Umbilical cord (tissue), 2 donors: ENCODE data around the gene SUPT20HL1. TPM values are rescaled to one million over a fixed set of nuclear protein-coding genes. Genes with fewer than 3 reads are reported as not detected.
A peak's percentile ranks its signal among the peaks of the same experiment; 100 is the strongest.
"Not testable (repeated sequence)": the region's sequence is repeated elsewhere in the genome, so short reads cannot be mapped to it uniquely, and the experiment has no call there.

Source experiments
- DNase-seq: peaks from one replicate; pipeline ENCODE4 v3.0.0-alpha.2; 2015; ENCODE audit warnings: low spot score
- total RNA-seq: library from RNA; depleted of rRNA; stranded (reverse); fragments of >200 nt; gene quantifications from one replicate; pipeline ENCODE4 v1.2.3, GENCODE V29; 2014; ENCODE audit warnings: low replicate concordance; ENCODE audit not compliant: insufficient read depth

Gene SUPT20HL1
- total RNA-seq, result not detected

GRCh38 chrX:24360272-24360671 is at the start of gene SUPT20HL1:
Gene SUPT20HL1, plus strand, starts transcription at chrX:24360639. Its CDS starts 2,122 bp downstream, at chrX:24362761.
- no peak for DNase-seq

GRCh38 chrX:24310916-24311315 is 49.5 kb upstream of the SUPT20HL1 start:
- DNase-seq, result not testable (repeated sequence)

DNA sequence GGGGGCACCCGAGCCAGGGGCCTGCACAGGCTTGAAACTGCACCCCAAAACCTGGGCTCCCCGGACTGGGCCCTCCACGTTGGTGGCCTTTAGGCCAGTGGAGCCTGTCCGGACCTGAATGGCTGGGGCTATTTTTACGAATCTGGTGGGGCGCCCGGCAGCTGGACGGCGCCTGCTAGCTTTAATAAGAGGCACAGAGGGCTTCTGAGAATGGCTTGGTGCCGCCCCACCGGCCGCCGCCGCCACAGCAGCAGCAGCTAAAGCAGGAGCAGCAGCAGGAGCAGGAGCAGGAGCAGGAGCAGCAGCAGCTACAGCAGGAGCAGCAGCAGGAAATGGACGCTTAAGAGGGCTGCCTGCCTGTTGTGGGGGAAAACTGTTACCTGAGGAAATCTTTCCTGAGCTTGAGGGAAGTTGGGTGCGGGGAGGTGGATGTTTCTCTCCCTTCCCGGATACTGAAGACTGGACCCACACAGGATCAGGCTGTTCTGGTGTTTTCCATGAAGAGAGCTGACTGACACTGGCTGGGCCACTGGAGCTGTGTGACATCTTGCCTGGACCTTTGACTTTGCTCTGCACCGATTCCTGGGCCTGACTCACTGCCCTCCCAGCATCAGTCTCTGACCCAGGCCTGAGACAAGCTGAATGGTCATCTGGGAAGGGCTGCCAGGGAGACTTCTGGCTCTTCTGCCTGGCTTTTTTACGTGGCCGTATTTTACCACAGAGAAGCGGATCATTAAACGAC is 48.8 kb upstream of the SUPT20HL1 start:
- DNase-seq, result not testable (repeated sequence)

DNA sequence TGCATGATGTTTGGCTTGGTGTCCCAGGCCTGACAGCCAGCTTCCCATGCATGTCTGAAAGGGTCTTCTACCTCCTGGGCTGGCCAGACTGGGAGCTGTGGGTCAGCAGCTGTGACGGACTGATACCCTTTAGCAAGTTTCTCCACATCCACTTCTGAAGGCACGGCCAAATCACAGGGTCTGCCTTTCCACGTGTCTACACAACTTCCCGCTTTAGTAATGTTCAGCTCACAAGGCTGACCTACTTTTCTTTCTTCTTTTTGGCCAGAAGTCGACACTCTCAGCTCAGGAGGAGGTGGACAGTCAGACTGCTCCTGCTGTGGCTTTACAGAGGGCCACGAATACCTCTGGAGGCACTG is 48.2 kb upstream of the SUPT20HL1 start:
- DNase-seq, result not testable (repeated sequence)

DNA sequence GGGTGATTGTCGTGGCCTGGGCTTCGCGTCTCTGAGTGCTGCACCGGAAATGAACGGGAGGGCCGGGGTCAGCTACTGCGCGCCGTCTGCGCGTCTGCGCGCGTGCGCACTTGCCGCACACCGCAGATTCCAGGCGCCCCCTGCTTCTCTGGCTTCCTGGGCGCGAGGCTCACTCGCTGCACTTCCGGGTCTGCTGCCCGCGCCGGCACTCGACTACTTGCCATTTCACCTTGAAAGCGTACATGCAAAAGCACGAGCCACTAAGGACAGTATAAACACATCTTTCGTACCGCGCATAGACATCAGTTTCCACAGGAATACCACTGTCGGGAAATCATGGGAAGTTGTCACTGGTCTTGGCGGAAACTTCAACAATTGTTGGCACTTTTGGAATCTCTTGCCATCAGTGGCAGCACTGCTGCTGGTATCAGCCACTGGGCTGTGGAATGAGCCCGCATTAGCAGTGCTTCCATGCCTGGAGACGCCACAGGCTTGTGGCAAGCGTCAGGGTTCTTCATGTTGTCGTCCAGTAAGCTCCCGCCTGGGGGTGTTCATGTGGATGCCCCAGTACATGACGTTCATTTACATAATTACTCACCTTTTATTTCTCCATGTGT is 46.3 kb upstream of the SUPT20HL1 start, which contains the start of gene SUPT20HL2:
Gene SUPT20HL2, minus strand, starts transcription at position 51 of the 617 bp plus-strand sequence. CDS start 754 bp downstream, outside the sequence.
- DNase-seq, result no peak

DNA sequence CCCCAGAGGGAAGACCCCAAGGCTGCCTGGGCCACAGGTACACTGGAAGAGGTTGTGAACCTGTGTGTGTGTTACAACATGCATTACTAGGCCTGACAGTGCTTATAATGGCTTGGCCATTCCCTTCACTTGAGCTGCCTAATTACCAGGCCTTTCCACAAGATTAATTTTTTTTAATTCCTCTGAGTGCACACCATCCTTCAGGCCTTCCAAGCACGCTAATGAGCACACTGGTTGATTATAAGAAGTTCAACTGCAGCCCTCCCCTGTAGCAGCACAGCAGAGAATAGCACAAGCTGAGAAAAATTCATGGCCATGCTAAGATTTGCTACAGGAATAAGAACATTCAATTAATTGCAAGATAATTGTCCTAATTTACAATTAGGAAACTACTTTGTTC is 44.3 kb upstream of the SUPT20HL1 start:
- no peak for DNase-seq

DNA sequence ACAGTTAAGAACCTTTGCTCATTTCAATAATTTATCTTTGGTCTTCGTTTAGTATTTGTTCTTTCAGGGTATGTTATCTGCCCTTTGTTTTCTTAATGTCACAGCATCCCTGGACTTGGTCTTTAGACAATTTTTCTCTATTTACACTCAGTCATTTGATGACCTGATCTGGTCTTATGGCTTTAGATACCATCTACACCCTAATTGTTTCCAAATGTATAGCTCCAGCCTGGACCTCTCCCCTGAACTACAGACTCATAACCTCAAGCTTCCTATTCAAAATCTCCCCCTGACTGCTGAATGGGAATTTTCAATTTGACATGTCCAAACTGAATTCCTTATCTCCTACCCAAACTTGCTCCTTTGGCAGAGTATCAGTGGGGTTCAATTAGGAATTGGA is 42.9 kb upstream of the SUPT20HL1 start:
- no peak for DNase-seq

- DNase-seq, result no peak
Observed at GRCh38 chrX:24321741-24322395, 38.6 kb upstream of the SUPT20HL1 start.

DNA sequence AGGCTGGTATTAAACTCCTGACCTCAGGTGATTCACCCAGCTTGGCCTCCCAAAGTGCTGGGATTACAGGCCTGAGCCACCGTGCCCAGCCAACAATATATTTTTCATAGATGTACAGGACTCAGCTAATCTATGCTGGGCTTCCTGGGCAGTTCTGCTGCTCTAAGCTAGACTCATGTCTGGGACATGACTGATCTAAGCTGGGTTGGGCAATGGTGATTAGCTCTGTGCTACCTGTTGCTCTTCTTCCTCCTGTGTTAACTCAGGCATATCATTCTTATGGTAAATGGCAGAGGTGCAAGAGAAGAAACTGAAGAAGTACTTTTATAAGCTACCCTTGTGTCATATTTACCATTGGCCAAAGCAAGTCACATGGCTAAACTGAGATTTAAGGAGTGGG is 35.2 kb upstream of the SUPT20HL1 start:
- DNase-seq, result no peak

GRCh38 chrX:24332878-24333277 is 27.6 kb upstream of the SUPT20HL1 start:
- no peak for DNase-seq

DNA sequence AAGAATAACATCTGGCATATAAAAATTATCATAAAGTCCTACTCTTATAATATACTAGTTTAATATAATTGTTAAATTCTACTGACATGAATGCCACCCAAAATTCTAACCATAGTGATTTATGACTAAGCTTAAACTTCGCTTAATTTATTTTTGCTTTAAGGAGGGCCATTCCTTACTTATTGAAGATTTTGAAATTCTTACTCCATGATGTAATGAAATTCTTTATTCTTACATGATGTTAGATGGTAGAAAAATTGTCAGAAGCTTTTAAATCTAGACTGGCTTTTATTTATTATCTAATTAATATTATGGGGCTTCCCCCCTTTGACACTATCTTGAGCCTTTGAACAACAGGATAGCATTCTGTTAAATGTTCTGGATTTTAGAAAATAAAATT is 27.1 kb upstream of the SUPT20HL1 start:
- no peak for DNase-seq

DNA sequence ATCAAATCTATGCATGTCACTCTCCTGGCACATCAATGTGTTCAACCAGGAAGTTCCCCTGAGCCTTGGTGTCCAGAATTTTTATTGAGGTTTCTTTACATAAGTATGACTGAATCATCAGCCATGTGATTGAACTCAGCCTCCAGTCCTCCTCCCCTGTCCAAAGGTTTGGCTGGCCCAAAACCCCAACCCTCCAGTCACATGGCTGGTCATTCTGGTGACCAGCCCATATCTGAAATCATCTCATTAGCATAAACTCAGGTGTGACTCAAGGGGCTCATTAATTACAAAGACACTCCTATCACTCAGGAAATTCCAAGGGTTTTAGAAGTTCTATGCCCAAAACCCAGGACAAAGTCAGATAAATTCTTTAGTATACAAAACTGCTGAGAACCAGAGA is 26.0 kb upstream of the SUPT20HL1 start:
- no peak for DNase-seq

GRCh38 chrX:24335871-24336270 is 24.6 kb upstream of the SUPT20HL1 start:
- no peak for DNase-seq

DNA sequence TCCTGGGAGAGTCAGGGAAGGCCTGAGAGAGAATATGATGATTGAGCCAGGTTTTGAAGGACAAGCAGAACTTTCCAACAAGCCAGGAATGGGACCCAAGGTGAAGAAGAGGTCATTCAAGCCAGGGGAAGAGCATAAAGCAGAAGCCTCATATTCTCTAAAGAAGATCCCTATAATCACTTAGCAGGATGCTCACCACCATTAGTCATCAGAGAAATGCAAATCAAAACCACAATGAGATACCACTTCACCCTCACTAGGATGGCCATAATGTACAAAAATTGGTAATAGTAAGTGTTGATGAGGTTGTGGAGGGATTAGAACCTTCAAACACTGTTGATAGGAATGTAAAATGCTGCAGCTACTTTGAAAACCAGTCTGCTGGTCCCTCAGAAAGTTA is 20.5 kb upstream of the SUPT20HL1 start:
- DNase-seq, result no peak

DNA sequence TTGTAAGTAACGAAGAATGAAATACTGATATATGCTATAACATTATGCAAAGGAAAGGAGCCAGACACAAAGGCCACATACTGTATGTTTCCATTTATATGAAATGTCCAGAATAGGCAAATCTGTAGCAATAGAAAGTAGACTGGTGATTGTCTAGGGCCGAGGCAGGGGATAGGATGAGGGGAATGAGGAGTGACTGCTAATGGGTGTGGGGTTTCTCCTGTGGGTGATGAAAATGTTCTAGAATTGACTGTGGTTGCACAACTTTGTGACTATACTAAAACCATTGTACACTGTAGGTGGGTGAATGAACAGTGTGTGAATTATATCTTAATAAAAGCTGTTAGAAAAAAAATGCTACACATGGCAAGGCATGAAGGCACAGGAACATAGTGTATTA is 19.9 kb upstream of the SUPT20HL1 start:
- DNase-seq, result no peak

GRCh38 chrX:24341795-24342194 is 18.6 kb upstream of the SUPT20HL1 start:
- no peak for DNase-seq

GRCh38 chrX:24343719-24344118 is 16.7 kb upstream of the SUPT20HL1 start:
- DNase-seq, result no peak

DNA sequence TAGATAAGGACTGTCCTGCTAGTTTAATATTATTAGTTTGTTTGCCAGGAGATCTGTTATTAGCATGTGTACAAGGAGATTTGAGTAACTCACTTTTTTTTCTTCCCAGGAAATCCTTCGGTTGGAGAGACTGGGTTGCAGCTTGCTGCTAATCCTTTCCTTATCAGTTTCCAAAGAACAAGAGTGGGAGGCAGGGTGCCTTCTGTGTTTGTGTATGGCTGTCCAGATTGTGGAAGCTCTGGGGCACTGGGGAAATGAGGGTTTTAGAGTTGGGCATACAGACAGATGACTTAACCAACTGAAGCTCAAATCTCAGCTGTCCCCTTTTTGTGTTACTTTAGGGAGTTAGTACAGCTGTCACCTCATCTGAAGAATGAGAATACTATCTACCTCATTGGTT is 12.6 kb upstream of the SUPT20HL1 start:
- DNase-seq, result peak; percentile 68

DNA sequence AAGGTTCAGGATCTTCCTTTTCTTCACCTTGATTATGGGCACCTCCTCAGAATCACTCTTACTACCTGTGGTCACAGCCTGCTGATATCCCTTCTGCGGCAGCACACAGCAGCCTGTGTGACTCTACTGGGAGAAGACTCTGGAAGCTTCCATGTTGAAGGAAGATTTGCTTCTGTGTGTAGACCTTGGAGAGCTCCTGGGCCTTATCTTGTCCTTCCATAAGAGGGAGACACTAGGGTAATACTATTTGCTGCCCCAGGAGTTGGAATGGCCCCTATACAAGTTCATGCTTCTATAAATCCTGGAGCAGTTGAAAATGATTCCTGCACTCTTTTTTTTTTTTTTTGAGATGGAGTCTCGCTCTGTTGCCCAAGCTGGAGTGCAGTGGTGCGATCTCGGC is 10.2 kb upstream of the SUPT20HL1 start:
- DNase-seq, result no peak

DNA sequence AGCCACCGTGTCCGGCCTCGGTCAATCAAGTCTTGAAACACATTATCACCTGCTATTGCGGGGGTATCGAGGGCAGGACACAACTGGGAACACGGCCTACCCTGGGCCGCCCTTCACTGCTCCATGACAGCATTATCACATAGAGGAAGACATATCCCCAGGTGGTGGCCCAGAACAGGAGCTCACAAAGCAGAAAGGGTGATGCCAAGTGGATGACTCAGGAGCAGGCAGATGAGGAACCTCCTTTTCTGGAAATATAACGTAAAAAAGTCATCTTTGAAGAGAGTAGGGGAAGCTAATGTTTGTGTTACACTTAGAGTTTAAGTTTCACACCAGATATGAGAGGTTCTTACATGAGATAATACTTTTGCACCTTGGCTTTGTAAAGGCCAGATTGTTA is 5.3 kb upstream of the SUPT20HL1 start:
- no peak for DNase-seq

DNA sequence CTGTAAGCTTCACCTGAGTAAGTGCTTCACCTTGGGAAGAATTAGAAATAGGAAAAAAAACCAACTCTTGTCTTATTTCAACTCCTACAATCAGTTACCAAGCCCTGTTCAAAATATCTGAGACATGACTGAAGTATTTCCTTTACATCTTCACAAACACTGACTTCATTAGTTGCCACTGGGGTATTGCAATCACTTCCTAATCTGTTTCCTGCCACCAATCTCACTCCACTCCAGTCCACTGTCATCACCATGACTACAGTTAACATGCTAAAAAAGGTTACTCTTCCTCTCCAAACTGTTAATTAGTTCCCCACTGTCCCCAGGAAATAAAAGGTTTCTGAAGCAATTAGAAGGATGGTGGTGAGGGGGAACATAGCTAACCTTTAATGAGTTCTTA is 3.3 kb upstream of the SUPT20HL1 start:
- no peak for DNase-seq

- not testable (repeated sequence) for DNase-seq
Observed at GRCh38 chrX:24362089-24362745, 1.8 kb downstream of the SUPT20HL1 start.
